ENCODE results near the gene TINCR. TPM values are rescaled to one million over a fixed set of nuclear protein-coding genes. Genes with fewer than 3 reads are reported as not detected.
A peak's percentile ranks its signal among the peaks of the same experiment; 100 is the strongest.
"Not testable (repeated sequence)": the region's sequence is repeated elsewhere in the genome, so short reads cannot be mapped to it uniquely, and the experiment has no call there.

Gene TINCR
- total RNA-seq, 1 experiment from 2014 or later: not detected

GRCh38 chr19:5554828-5555227 is 12.9 kb downstream of the TINCR start:
- no peak for DNase-seq
- no peak overlapping the region for H3K27ac ChIP-seq
- no peaks in the 10 kb centered on the region for H3K36me3 ChIP-seq
- no peaks in the 10 kb centered on the region for H3K9me3 ChIP-seq (replicated peaks)
- peaks cover 18% of the 10 kb centered on the region for H3K27me3 ChIP-seq
- no peak overlapping the region for H3K4me3 ChIP-seq
- H3K4me1 ChIP-seq: no peaks in the 10 kb centered on the region

GRCh38 chr19:5553892-5554291 is 13.9 kb downstream of the TINCR start:
- H3K9me3 ChIP-seq (replicated peaks): no peaks in the 10 kb centered on the region
- no peaks in the 10 kb centered on the region for H3K4me1 ChIP-seq

GRCh38 chr19:5547881-5548280 is 19.9 kb downstream of the TINCR start:
- H3K27me3 ChIP-seq: no peaks in the 10 kb centered on the region
- H3K27ac ChIP-seq: no peak overlapping the region
- H3K4me1 ChIP-seq: no peaks in the 10 kb centered on the region
- no peaks in the 10 kb centered on the region for H3K36me3 ChIP-seq
- DNase-seq: peak; percentile 29 to 61
- H3K4me3 ChIP-seq: no peak overlapping the region
- H3K9me3 ChIP-seq (replicated peaks): no peaks in the 10 kb centered on the region

More at GRCh38 chr19:5553892-5554291, 13.9 kb downstream of the TINCR start:
- Histone ChIP-seq H3K27me3 (peaks cover 18% of the 10 kb centered on the region), H3K27ac (no peak overlapping the region), H3K36me3 (no peaks in the 10 kb centered on the region), H3K4me3 (no peak overlapping the region)
- no peak for DNase-seq

GRCh38 chr19:5545984-5546383 is 21.8 kb downstream of the TINCR start:
- no peaks in the 10 kb centered on the region for H3K4me1 ChIP-seq
- DNase-seq: no peak
- H3K27me3 ChIP-seq: no peaks in the 10 kb centered on the region
- no peaks in the 10 kb centered on the region for H3K9me3 ChIP-seq (replicated peaks)
- no peak overlapping the region for H3K27ac ChIP-seq
- no peak overlapping the region for H3K4me3 ChIP-seq
- H3K36me3 ChIP-seq: no peaks in the 10 kb centered on the region

- no peaks in the 10 kb centered on the region for H3K9me3 ChIP-seq (replicated peaks)
- no peak overlapping the region for H3K4me3 ChIP-seq
- no peaks in the 10 kb centered on the region for H3K27me3 ChIP-seq
- DNase-seq: no peak
- H3K36me3 ChIP-seq: no peaks in the 10 kb centered on the region
- H3K4me1 ChIP-seq: no peaks in the 10 kb centered on the region
- H3K27ac ChIP-seq: no peak overlapping the region
These were observed 22.7 kb downstream of the TINCR start for GRCh38 chr19:5545051-5545450.

- Histone ChIP-seq H3K36me3 (no peaks in the 10 kb centered on the region), H3K4me3 (no peak overlapping the region), H3K27me3 (no peaks in the 10 kb centered on the region), H3K4me1 (no peaks in the 10 kb centered on the region), H3K27ac (no peak overlapping the region), H3K9me3 (replicated peaks) (no peaks in the 10 kb centered on the region)
- DNase-seq: no peak
These were observed 25.1 kb downstream of the TINCR start for GRCh38 chr19:5542665-5543064.

- DNase-seq: no peak
- no peaks in the 10 kb centered on the region for H3K9me3 ChIP-seq (replicated peaks)
- no peak overlapping the region for H3K4me3 ChIP-seq
- H3K4me1 ChIP-seq: no peaks in the 10 kb centered on the region
- no peaks in the 10 kb centered on the region for H3K36me3 ChIP-seq
- H3K27me3 ChIP-seq: no peaks in the 10 kb centered on the region
- H3K27ac ChIP-seq: no peak overlapping the region
These were observed 26.3 kb downstream of the TINCR start for GRCh38 chr19:5541456-5541855.

GRCh38 chr19:5540208-5540607 is 27.5 kb downstream of the TINCR start:
- Histone ChIP-seq H3K9me3 (replicated peaks) (peaks cover 2% of the 10 kb centered on the region), H3K4me1 (no peaks in the 10 kb centered on the region), H3K27ac (no peak overlapping the region), H3K36me3 (no peaks in the 10 kb centered on the region), H3K27me3 (no peaks in the 10 kb centered on the region), H3K4me3 (no peak overlapping the region)
- no peak for DNase-seq

- Histone ChIP-seq H3K4me3 (no peak overlapping the region), H3K4me1 (no peaks in the 10 kb centered on the region), H3K9me3 (replicated peaks) (peaks cover 9% of the 10 kb centered on the region), H3K36me3 (peaks cover 2% of the 10 kb centered on the region; the same call in 1 of the 2 replicates), H3K27me3 (no peaks in the 10 kb centered on the region), H3K27ac (no peak overlapping the region)
- no peak for DNase-seq
These were observed 29.9 kb downstream of the TINCR start for GRCh38 chr19:5537870-5538269.

GRCh38 chr19:5536982-5537579 is 30.7 kb downstream of the TINCR start:
- not testable (repeated sequence) for H3K27ac ChIP-seq; H3K36me3 ChIP-seq; H3K4me3 ChIP-seq; H3K27me3 ChIP-seq; DNase-seq; H3K4me1 ChIP-seq; H3K9me3 ChIP-seq (replicated peaks)

- Histone ChIP-seq H3K27ac (no peak overlapping the region), H3K27me3 (no peaks in the 10 kb centered on the region), H3K9me3 (replicated peaks) (peaks cover 9% of the 10 kb centered on the region), H3K4me3 (no peak overlapping the region), H3K4me1 (no peaks in the 10 kb centered on the region), H3K36me3 (peaks cover 2% of the 10 kb centered on the region; the same call in 1 of the 2 replicates)
- DNase-seq: peak; percentile 34 to 52
These were observed 31.3 kb downstream of the TINCR start for GRCh38 chr19:5536337-5536894.

GRCh38 chr19:5534787-5535586 is 32.8 kb downstream of the TINCR start:
- Histone ChIP-seq H3K9me3 (replicated peaks) (peaks cover 9% of the 10 kb centered on the region), H3K27ac (no peak overlapping the region), H3K4me1 (no peaks in the 10 kb centered on the region), H3K27me3 (no peaks in the 10 kb centered on the region; the same call in 1 of the 2 replicates), H3K4me3 (no peak overlapping the region), H3K36me3 (peaks cover 2% of the 10 kb centered on the region; the same call in 1 of the 2 replicates)
- peak; percentile 21 to 49 for DNase-seq

GRCh38 chr19:5533257-5533656 is 34.5 kb downstream of the TINCR start:
- no peak for DNase-seq
- no peak overlapping the region for H3K27ac ChIP-seq
- no peak overlapping the region for H3K4me3 ChIP-seq
- no peaks in the 10 kb centered on the region; the same call in 1 of the 2 replicates for H3K27me3 ChIP-seq
- H3K4me1 ChIP-seq: no peaks in the 10 kb centered on the region
- H3K9me3 ChIP-seq (replicated peaks): peaks cover 9% of the 10 kb centered on the region
- H3K36me3 ChIP-seq: peaks cover 2% of the 10 kb centered on the region; the same call in 1 of the 2 replicates

GRCh38 chr19:5530701-5531100 is 37.1 kb downstream of the TINCR start:
- Histone ChIP-seq H3K27me3 (no peaks in the 10 kb centered on the region; the same call in none of the 2 replicates), H3K4me1 (no peaks in the 10 kb centered on the region), H3K36me3 (peaks cover 2% of the 10 kb centered on the region; the same call in 1 of the 2 replicates), H3K27ac (no peak overlapping the region), H3K9me3 (replicated peaks) (peaks cover 9% of the 10 kb centered on the region), H3K4me3 (no peak overlapping the region)
- DNase-seq: no peak

- no peaks in the 10 kb centered on the region for H3K36me3 ChIP-seq
- DNase-seq: no peak
- H3K4me3 ChIP-seq: no peak overlapping the region
- no peak overlapping the region for H3K27ac ChIP-seq
- no peaks in the 10 kb centered on the region for H3K9me3 ChIP-seq (replicated peaks)
- no peaks in the 10 kb centered on the region; the same call in none of the 2 replicates for H3K27me3 ChIP-seq
- no peaks in the 10 kb centered on the region for H3K4me1 ChIP-seq
These were observed 41.1 kb downstream of the TINCR start for GRCh38 chr19:5526691-5527090.

All from SJCRH30 (cell line).